GM18526 (cell line): ENCODE results near the gene BNIP3.

Experiments
- POLR2A ChIP-seq: IDR thresholded peaks from 3 replicates; pipeline ENCODE4 v1.6.1; 2011; ENCODE audit not compliant: insufficient read length; ENCODE audit errors: extremely low read depth

BNIP3 gene

GRCh38 chr10:131991726-131992125, 10.0 kb upstream of the BNIP3 start:
- TF ChIP-seq POLR2A, result no peak

GRCh38 chr10:131983780-131984179, 2.1 kb upstream of the BNIP3 start:
- no peak for TF ChIP-seq POLR2A

- TF ChIP-seq POLR2A, result no peak
These were observed 1.1 kb upstream of the BNIP3 start for GRCh38 chr10:131982796-131983195.

GRCh38 chr10:131982185-131982756, 548 bp upstream of the BNIP3 start:
- TF ChIP-seq POLR2A, result peak; percentile 22

- TF ChIP-seq POLR2A, result no peak
These were observed 828 bp downstream of the BNIP3 start for GRCh38 chr10:131980761-131981428.

GRCh38 chr10:131980321-131980720, 1.4 kb downstream of the BNIP3 start:
- TF ChIP-seq POLR2A, result no peak

GRCh38 chr10:131979821-131980270, 1.9 kb downstream of the BNIP3 start:
- TF ChIP-seq POLR2A, result no peak

- TF ChIP-seq POLR2A, result no peak
These were observed 2.4 kb downstream of the BNIP3 start for GRCh38 chr10:131979336-131979735.

GRCh38 chr10:131978851-131979250, 2.9 kb downstream of the BNIP3 start:
- TF ChIP-seq POLR2A, result no peak

- TF ChIP-seq POLR2A, result no peak
These were observed 3.4 kb downstream of the BNIP3 start for GRCh38 chr10:131978366-131978765.

- no peak for TF ChIP-seq POLR2A
These were observed 4.2 kb downstream of the BNIP3 start for GRCh38 chr10:131977323-131978096.

GRCh38 chr10:131975796-131976195, 5.9 kb downstream of the BNIP3 start:
- no peak for TF ChIP-seq POLR2A

GRCh38 chr10:131975003-131975402, 6.7 kb downstream of the BNIP3 start:
- TF ChIP-seq POLR2A, result no peak

- no peak for TF ChIP-seq POLR2A
These were observed 7.5 kb downstream of the BNIP3 start for GRCh38 chr10:131974034-131974817.

- no peak for TF ChIP-seq POLR2A
These were observed 8.4 kb downstream of the BNIP3 start for GRCh38 chr10:131973160-131973951.
